GM10266 (cell line): ENCODE results near the gene RHBDL3.

Experiments used
- DNase-seq: peaks from one replicate; pipeline ENCODE4 v3.0.0; 2012; ENCODE audit errors: extremely low spot score
- CTCF ChIP-seq: IDR thresholded peaks from 2 replicates; pipeline ENCODE4 v1.5.1; 2012; ENCODE audit warnings: mild to moderate bottlenecking, low read depth; ENCODE audit not compliant: control insufficient read depth, insufficient read depth; ENCODE audit errors: missing control alignments

The RHBDL3 gene

DNA sequence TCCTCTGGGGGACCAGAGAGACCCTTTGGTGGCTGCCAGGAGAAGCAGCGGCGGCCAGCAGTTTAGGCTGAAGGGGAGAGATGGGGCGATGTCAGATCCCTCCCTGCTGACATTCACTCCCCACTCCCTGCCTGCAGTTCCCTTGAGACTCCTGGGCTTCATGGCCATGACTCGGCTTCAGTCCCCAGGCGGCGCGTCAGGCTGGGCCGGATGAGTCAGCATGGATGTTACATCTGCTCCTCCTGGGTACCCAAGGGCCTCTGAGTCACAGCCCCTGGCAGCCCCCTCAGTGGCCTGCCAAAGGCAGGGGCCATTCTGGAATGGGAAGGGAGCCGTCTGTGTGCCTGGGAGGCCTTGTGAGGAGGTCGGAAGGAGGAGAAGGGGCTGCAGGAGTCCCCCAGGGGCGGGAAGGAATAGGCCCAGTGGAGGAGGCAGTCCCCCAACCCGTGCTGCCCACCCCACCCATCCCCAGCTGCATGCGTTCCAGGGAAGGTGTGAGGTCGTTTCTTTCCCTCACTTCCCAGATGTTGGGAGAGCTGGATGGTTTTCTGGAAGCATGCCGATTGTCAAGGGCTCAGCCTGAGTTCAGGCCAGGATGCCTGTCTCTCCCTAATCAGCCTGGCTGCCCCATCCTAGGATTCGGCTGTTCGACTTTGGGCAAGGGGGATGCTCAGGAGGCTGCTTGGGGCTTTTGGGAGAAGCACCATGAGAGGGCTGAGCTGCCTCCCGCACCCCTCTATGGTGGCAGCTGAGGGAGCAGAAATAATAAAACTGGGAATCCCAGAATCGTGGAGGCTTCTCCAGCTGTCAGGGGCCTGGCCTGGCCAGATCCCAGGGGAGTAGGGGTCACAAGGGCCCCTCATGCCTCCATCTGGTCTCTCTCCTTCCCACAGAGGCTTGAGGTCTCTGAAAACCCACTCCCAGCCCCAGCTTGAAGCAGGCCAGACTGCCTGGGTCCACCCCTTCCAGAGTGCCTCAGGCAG is 9.7 kb downstream of the RHBDL3 start:
- no peak for DNase-seq
- no peak for TF ChIP-seq CTCF

DNA sequence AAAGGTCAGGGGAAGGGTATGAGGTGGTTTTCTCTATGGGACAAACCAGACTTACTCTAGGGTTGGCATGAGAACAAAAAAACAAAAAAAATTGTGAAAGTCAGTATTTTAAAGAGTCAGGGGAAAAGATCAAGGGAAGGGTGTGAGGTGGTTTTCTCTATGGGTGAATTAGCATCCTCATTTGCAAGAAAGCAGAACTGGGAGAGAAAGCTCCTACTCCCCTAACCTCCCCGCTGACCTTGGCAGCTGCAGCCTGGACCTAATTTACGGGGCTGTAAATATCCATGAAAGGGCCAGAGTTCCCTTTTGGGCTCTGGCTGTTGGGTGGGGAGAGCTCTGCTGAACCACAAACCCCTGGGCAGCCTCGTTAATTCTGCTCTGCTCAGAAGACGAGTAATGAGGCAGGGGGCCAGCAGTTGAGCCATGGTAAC is 10.6 kb downstream of the RHBDL3 start:
- DNase-seq = no peak
- no peak for TF ChIP-seq CTCF

DNA sequence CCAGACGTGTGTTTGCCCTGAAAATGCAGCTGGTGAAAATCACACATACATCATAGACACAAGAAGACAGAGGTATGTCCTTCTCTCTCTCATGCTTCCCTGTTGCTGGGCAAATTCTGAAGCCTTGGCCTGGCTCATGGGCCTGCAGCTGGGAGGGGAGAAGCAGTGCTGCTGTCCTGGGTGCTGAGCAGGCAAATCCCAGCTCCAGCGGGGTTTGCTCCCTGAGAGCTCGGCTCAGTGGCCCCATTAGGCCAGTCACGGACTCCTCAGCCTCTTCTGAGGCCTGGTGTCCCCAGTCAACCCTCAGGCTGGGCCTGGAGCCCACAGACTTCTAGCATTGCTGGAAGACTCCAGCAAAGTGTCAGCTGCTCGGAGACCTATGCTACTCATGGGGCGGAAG is 11.7 kb downstream of the RHBDL3 start:
- DNase-seq = no peak

GRCh38 chr17:32278815-32279214 is 13.2 kb downstream of the RHBDL3 start:
- DNase-seq = no peak
- no peak for TF ChIP-seq CTCF

More for the DNA sequence above, 11.7 kb downstream of the RHBDL3 start:
- no peak for TF ChIP-seq CTCF

DNA sequence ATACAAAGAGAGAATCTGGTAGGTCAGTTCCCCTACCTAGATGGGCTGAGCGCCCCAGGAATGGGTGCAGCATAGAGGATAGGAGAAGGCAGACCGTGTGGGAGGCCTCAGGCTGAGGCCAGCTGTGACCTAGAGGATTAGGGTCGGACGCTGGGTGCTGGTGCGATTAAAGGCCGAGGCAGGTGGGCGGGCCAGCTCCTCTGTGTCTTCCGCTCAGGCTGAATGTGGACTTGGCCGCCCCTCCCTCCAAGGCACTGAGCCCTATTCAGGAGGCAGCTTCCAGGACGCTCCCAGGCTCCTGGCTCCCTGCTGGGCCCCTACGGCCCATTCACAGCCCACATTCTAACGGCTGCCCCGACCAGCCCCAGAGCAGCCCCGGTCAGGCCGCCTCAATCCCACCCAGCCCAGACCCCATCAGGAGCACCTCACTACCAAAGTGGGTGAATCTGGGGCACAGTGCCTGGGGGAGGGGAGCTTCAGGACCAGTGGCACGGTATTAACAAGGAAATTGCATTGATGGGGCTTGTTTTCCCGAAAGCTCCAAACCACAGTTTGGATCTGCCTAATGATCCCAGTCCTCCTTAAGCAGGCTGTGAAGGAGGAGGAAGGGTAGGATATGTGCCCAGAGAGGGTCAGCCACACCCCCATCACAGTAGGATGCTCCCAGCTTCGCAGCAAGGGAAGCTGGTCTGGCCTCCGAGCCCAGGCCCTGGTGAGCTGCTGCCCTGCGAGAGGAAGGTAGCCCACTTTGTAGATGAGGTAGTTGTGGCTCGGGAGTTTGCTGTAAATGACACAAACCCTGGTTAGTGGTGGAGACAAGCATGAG is 14.5 kb downstream of the RHBDL3 start:
- no peak for TF ChIP-seq CTCF
- no peak for DNase-seq

GRCh38 chr17:32281011-32281451 is 15.4 kb downstream of the RHBDL3 start:
- TF ChIP-seq CTCF = no peak
- DNase-seq = no peak
